HCT116 (cell line): Measurements from ENCODE around the gene CACNG6. TPM values are rescaled to one million over a fixed set of nuclear protein-coding genes. Genes with fewer than 3 reads are reported as not detected.

Source experiments
- ATAC-seq: fragments of 200-7000 bp; cut with Tn5 transposase; 2 replicates; pipeline ENCODE4 v1.9.1; 2020; ENCODE audit warnings: mild to moderate bottlenecking, moderate library complexity
- BruUV-seq: library from RNA; stranded (reverse); fragments of 400-500 nt; replicated peaks from 2 replicates; lab custom pipeline; 2021; lab: Mats Ljungman, UMichigan
- CTCF ChIA-PET: fragments of 300-600 bp; sonication (Branson Sonifier 250); formaldehyde crosslinking; loops from one replicate; lab custom pipeline; 2021; ENCODE audit warnings: antibody characterized with exemption; lab: Charles Lee
- POLR2A ChIA-PET: fragments of 300-600, 350-600 bp; sonication (Branson Sonifier 250); formaldehyde crosslinking; loops from one replicate; lab custom pipeline; 2021; ENCODE audit warnings: antibody characterized with exemption; lab: Charles Lee
- RAD21 ChIA-PET, 2 experiments: fragments of 300-600 bp; sonication (Branson Sonifier 250); formaldehyde crosslinking; loops; one replicate each; lab custom pipeline; 2023; ENCODE audit warnings: low total read pairs in 2 of 2; ENCODE audit not compliant: uncharacterized antibody in 2 of 2, unreplicated experiment in 2 of 2, low non-redundant PET in 1 of 2; lab: Charles Lee
- DNase-seq: peaks from one replicate; pipeline ENCODE4 v3.0.0-alpha.2; 2010; ENCODE audit warnings: low read depth, low spot score
- H2AFZ ChIP-seq: fragments of 200-600 bp; shearing (Covaris generic), sonication (generic); 2 replicates; pipeline ENCODE4 v1.6.1; 2017; ENCODE audit warnings: low read depth, mixed run types, mixed read lengths, antibody characterized with exemption, low read length; ENCODE audit not compliant: poor library complexity, severe bottlenecking
- H3K27ac ChIP-seq: 2 replicates; pipeline ENCODE4 v1.5.1; 2012; ENCODE audit warnings: low read depth, low read length
- H3K27me3 ChIP-seq: fragments of 200-600 bp; sonication (generic); 2 replicates; pipeline ENCODE4 v1.6.1; 2016; ENCODE audit warnings: mixed run types, low read length, mixed read lengths; ENCODE audit not compliant: insufficient read depth
- H3K36me3 ChIP-seq, 2 experiments: fragments of 200-500 bp in 1 of 2; fragments of 200-600 bp in 1 of 2; sonication (Bioruptor generic) in 1 of 2; sonication (generic) in 1 of 2; 2 replicates each; pipeline versions ENCODE4 v1.5.1 to v1.6.1; 2014 to 2016; ENCODE audit warnings: low read length in 2 of 2, inconsistent platforms in 1 of 2, mixed read lengths in 1 of 2, mixed run types in 1 of 2; ENCODE audit not compliant: insufficient read depth in 2 of 2, control insufficient read depth in 1 of 2
- H3K4me1 ChIP-seq, 2 experiments: fragments of 200-600 bp in 1 of 2; sonication (generic) in 1 of 2; 2 replicates each; pipeline versions ENCODE4 v1.5.1 to v1.6.1; 2012 to 2017; ENCODE audit warnings: low read length in 2 of 2, inconsistent platforms in 1 of 2, mild to moderate bottlenecking in 1 of 2, mixed read lengths in 1 of 2, mixed run types in 1 of 2, moderate library complexity in 1 of 2; ENCODE audit not compliant: insufficient read depth in 2 of 2, control insufficient read depth in 1 of 2
- H3K4me2 ChIP-seq: fragments of 200-600 bp; sonication (generic); 2 replicates; pipeline ENCODE4 v1.6.1; 2017; ENCODE audit warnings: mixed run types, low read length, mixed read lengths
- H3K4me3 ChIP-seq, 2 experiments: fragments of 200-600 bp in 1 of 2; sonication (generic) in 1 of 2; replicated peaks in 1 of 2; 2 replicates each; pipeline ENCODE4 v1.5.1; 2011 to 2016; ENCODE audit warnings: low read length in 2 of 2, control low read depth in 1 of 2, low read depth in 1 of 2, mild to moderate bottlenecking in 1 of 2, mixed read lengths in 1 of 2, mixed run types in 1 of 2
- H3K79me2 ChIP-seq: fragments of 200-600 bp; sonication (generic); 2 replicates; pipeline ENCODE4 v1.6.1; 2017; ENCODE audit warnings: mild to moderate bottlenecking, mixed run types, low read length, moderate library complexity, mixed read lengths; ENCODE audit not compliant: insufficient read depth
- H3K9ac ChIP-seq: fragments of 200-600 bp; sonication (generic); 2 replicates; pipeline ENCODE4 v1.6.1; 2016; ENCODE audit warnings: low read length, mixed read lengths
- H3K9me2 ChIP-seq: fragments of 200-600 bp; sonication (generic), shearing (Covaris generic); 2 replicates; pipeline ENCODE4 v1.6.1; 2017; ENCODE audit warnings: mixed run types, mild to moderate bottlenecking, moderate library complexity; ENCODE audit not compliant: insufficient read depth
- H3K9me3 ChIP-seq, 2 experiments: fragments of 200-500 bp in 1 of 2; fragments of 200-600 bp in 1 of 2; sonication (Bioruptor generic) in 1 of 2; sonication (generic) in 1 of 2; 2 replicates each; pipeline ENCODE4 v1.6.1; 2014 to 2017; ENCODE audit warnings: low read length in 2 of 2, mixed read lengths in 2 of 2, inconsistent platforms in 1 of 2, low read depth in 1 of 2, mild to moderate bottlenecking in 1 of 2, mixed run types in 1 of 2, moderate library complexity in 1 of 2; ENCODE audit not compliant: control insufficient read depth in 1 of 2, insufficient read depth in 1 of 2
- H4K20me1 ChIP-seq: fragments of 200-600 bp; sonication (generic), shearing (Covaris generic); 2 replicates; pipeline ENCODE4 v1.6.1; 2017; ENCODE audit warnings: mixed run types, mild to moderate bottlenecking, moderate library complexity; ENCODE audit not compliant: insufficient read depth
- ATF3 ChIP-seq: IDR thresholded peaks from 2 replicates; pipeline ENCODE4 v1.6.1; 2012
- CBX3 ChIP-seq: IDR thresholded peaks from 2 replicates; pipeline ENCODE4 v1.6.1; 2012; ENCODE audit warnings: low read depth
- CEBPB ChIP-seq: IDR thresholded peaks from 2 replicates; pipeline ENCODE4 v1.6.1; 2012; ENCODE audit warnings: low read depth
- CTCF ChIP-seq, 3 experiments: fragments of 200-600 bp in 1 of 3; sonication (generic) in 1 of 3; IDR thresholded peaks in 2 of 3; conservative IDR thresholded peaks in 1 of 3; 2 replicates each; pipeline ENCODE4 v1.5.1; 2012 to 2017; ENCODE audit warnings: low read depth in 2 of 3, low read length in 2 of 3, antibody characterized with exemption in 1 of 3, borderline replicate concordance in 1 of 3, control low read depth in 1 of 3, mild to moderate bottlenecking in 1 of 3, mixed read lengths in 1 of 3, mixed run types in 1 of 3, moderate library complexity in 1 of 3; ENCODE audit not compliant: insufficient read depth in 1 of 3
- EGR1 ChIP-seq: IDR thresholded peaks from 2 replicates; pipeline ENCODE4 v1.6.1; 2012; ENCODE audit warnings: low read depth
- ELF1 ChIP-seq: IDR thresholded peaks from 2 replicates; pipeline ENCODE4 v1.6.1; 2012; ENCODE audit warnings: low read depth, borderline replicate concordance
- FOSL1 ChIP-seq: IDR thresholded peaks from 2 replicates; pipeline ENCODE4 v1.6.1; 2012; ENCODE audit warnings: low read depth
- JUND ChIP-seq: IDR thresholded peaks from 2 replicates; pipeline ENCODE4 v1.6.1; 2012
- MAX ChIP-seq: IDR thresholded peaks from 2 replicates; pipeline ENCODE4 v1.6.1; 2012
- POLR2A ChIP-seq: IDR thresholded peaks from 2 replicates; pipeline ENCODE4 v1.7.0; 2011; ENCODE audit warnings: borderline replicate concordance; ENCODE audit not compliant: insufficient read depth, insufficient read length; ENCODE audit errors: extremely low read depth
- POLR2AphosphoS5 ChIP-seq: IDR thresholded peaks from 2 replicates; pipeline ENCODE4 v1.6.1; 2011; ENCODE audit warnings: mild to moderate bottlenecking, low read depth, low read length, moderate library complexity
- RAD21 ChIP-seq: IDR thresholded peaks from 2 replicates; pipeline ENCODE4 v1.6.1; 2012; ENCODE audit warnings: low read depth, mild to moderate bottlenecking
- REST ChIP-seq: IDR thresholded peaks from 2 replicates; pipeline ENCODE4 v1.6.1; 2012; ENCODE audit warnings: low read depth
- SIN3A ChIP-seq: IDR thresholded peaks from 2 replicates; pipeline ENCODE4 v1.6.1; 2012; ENCODE audit warnings: low read depth
- SRF ChIP-seq: IDR thresholded peaks from 2 replicates; pipeline ENCODE4 v1.6.1; 2012; ENCODE audit warnings: low read depth
- TCF7L2 ChIP-seq: IDR thresholded peaks from 2 replicates; pipeline ENCODE4 v1.7.0; 2011; ENCODE audit warnings: borderline replicate concordance, inconsistent platforms; ENCODE audit not compliant: insufficient read depth, insufficient read length; ENCODE audit errors: extremely low read depth
- ZBTB33 ChIP-seq: IDR thresholded peaks from 2 replicates; pipeline ENCODE4 v1.6.1; 2011; ENCODE audit warnings: mild to moderate bottlenecking, low read length, moderate library complexity; ENCODE audit not compliant: insufficient replicate concordance; ENCODE audit errors: extremely low read depth
- ZNF274 ChIP-seq: fragments of 200-500 bp; sonication (Bioruptor generic); IDR thresholded peaks from 2 replicates; pipeline ENCODE4 v1.6.1; 2014; ENCODE audit warnings: mild to moderate bottlenecking, low read depth, low read length, inconsistent platforms
- intact Hi-C: fragments of 100-400 bp; cut with micrococcal nuclease; formaldehyde crosslinking; loops from 2 replicates; pipeline ENCODE4 v1.10.0; 2022
- total RNA-seq: library from RNA; stranded (reverse); gene quantifications from one replicate; pipeline ENCODE4 v1.2.1, GENCODE V29; 2021; ENCODE audit not compliant: unreplicated experiment

The CACNG6 gene
- total RNA-seq, 1 experiment from 2014 or later: 0.15 TPM

GRCh38 chr19:53958823-53959757, 32.3 kb upstream of the CACNG6 start:
- no peak overlapping the region for H3K9ac ChIP-seq
- POLR2A ChIA-PET: no interaction called here
- no peaks in the 10 kb centered on the region for H3K9me3 ChIP-seq
- no peak overlapping the region for H2AFZ ChIP-seq
- no peak overlapping the region for H3K27ac ChIP-seq
- intact Hi-C loops: no loop called here
- TF ChIP-seq CBX3: no peak
- no peak for TF ChIP-seq SIN3A
- TF ChIP-seq SRF: no peak
- no peak for TF ChIP-seq RAD21
- TF ChIP-seq REST: no peak
- TF ChIP-seq ZNF274: no peak
- no peak for TF ChIP-seq POLR2A
- TF ChIP-seq MAX: no peak
- TF ChIP-seq ATF3: no peak
- no peak for TF ChIP-seq POLR2AphosphoS5
- no peak for TF ChIP-seq EGR1
- no peak for TF ChIP-seq ZBTB33
- no peak for TF ChIP-seq CEBPB
- TF ChIP-seq JUND: no peak
- TF ChIP-seq ELF1: no peak
- TF ChIP-seq CTCF (IDR thresholded peaks at IDR 0.05 in 2 of 3, conservative IDR thresholded peaks at IDR 0.05 in 1 of 3; ENCODE audit: borderline replicate concordance in 1 of 3, insufficient read depth in 1 of 3, low read depth in 2 of 3, low read length in 2 of 3): no peak
- TF ChIP-seq TCF7L2: no peak
- TF ChIP-seq FOSL1: no peak
- H3K36me3 ChIP-seq: no peaks in the 10 kb centered on the region
- H3K4me2 ChIP-seq: no peak overlapping the region
- no peaks in the 10 kb centered on the region for H4K20me1 ChIP-seq
- no peak overlapping the region for H3K4me3 ChIP-seq
- no peaks in the 10 kb centered on the region for H3K79me2 ChIP-seq
- CTCF ChIA-PET: no interaction called here
- peaks cover 16% of the 10 kb centered on the region for H3K27me3 ChIP-seq
- no peaks in the 10 kb centered on the region for H3K9me2 ChIP-seq
- H3K4me1 ChIP-seq: no peaks in the 10 kb centered on the region
- no peak for DNase-seq
- RAD21 ChIA-PET: no interaction called here
- no peak for ATAC-seq
- BruUV-seq: no TSS peak
